ENCODE measurements around the gene PRTN3.

PRTN3 gene

GRCh38 chr19:884420-885211 is 43.8 kb downstream of the PRTN3 start:
- Histone ChIP-seq H2AK5ac (ENCODE audit: low read depth, low read length) (no peak overlapping the region), H4K8ac (ENCODE audit: low read depth, low read length) (no peak overlapping the region), H4K91ac (ENCODE audit: low read depth, low read length, poor library complexity) (no peak overlapping the region), H2BK12ac (ENCODE audit: low read length) (no peak overlapping the region), H2BK5ac (ENCODE audit: low read length) (no peak overlapping the region), H3K18ac (ENCODE audit: low read length) (no peak overlapping the region), H3K27me3 (ENCODE audit: control insufficient read depth in 3 of 3, insufficient read depth in 3 of 3, low read depth in 1 of 3, low read length in 3 of 3) (no peaks in the 10 kb centered on the region), H3K9ac (ENCODE audit: low read depth, low read length, poor library complexity) (no peak overlapping the region), H2BK15ac (ENCODE audit: low read length) (no peak overlapping the region), H3K36me3 (replicated peaks in 1 of 2; ENCODE audit: control insufficient read depth in 2 of 2, insufficient read depth in 2 of 2, low read length in 2 of 2) (peaks cover 58 to 91% of the 10 kb centered on the region in 2 donors), H2BK120ac (ENCODE audit: low read depth, low read length) (no peak overlapping the region), H3K4me2 (ENCODE audit: insufficient read depth, low read length, poor library complexity, severe bottlenecking) (no peak overlapping the region), H3K14ac (ENCODE audit: low read length) (no peak overlapping the region), H3K4me3 (ENCODE audit: low read length in 2 of 2) (peak overlapping the region in 1 of 2 donors; percentile 25), H3K4ac (ENCODE audit: low read length) (no peak overlapping the region), H3K27ac (replicated peaks; ENCODE audit: low read length) (no peak overlapping the region), H3K9me3 (replicated peaks in 1 of 2; ENCODE audit: control insufficient read depth in 2 of 2, insufficient read depth in 1 of 2, low read depth in 1 of 2, low read length in 2 of 2) (peaks cover 0 to 6% of the 10 kb centered on the region in 2 donors), H2AFZ (ENCODE audit: low read length) (no peak overlapping the region), H3K79me1 (ENCODE audit: low read depth, low read length) (peaks cover 11% of the 10 kb centered on the region), H3K23ac (ENCODE audit: low read depth, low read length, poor library complexity) (no peak overlapping the region), H3K4me1 (ENCODE audit: control insufficient read depth in 2 of 2, insufficient read depth in 1 of 2, low read depth in 1 of 2, low read length in 2 of 2) (no peaks in the 10 kb centered on the region)
- no CpG with 5 or more reads among the region's 51 CpGs for WGBS, 2 donors (ENCODE audit: extremely low coverage in 2 of 2, insufficient read length in 2 of 2, insufficient replicate concordance in 1 of 2)
- DNase-seq (ENCODE audit: low spot score) = no peak

- WGBS, 2 donors (ENCODE audit: extremely low coverage in 2 of 2, insufficient read length in 2 of 2, insufficient replicate concordance in 1 of 2) = no CpG with 5 or more reads among the region's 64 CpGs
- Histone ChIP-seq H3K27ac (replicated peaks; ENCODE audit: low read length) (no peak overlapping the region), H3K36me3 (replicated peaks in 1 of 2; ENCODE audit: control insufficient read depth in 2 of 2, insufficient read depth in 2 of 2, low read length in 2 of 2) (peaks cover 60 to 94% of the 10 kb centered on the region in 2 donors), H3K18ac (ENCODE audit: low read length) (no peak overlapping the region), H2AFZ (ENCODE audit: low read length) (no peak overlapping the region), H4K8ac (ENCODE audit: low read depth, low read length) (no peak overlapping the region), H4K91ac (ENCODE audit: low read depth, low read length, poor library complexity) (peak overlapping the region; percentile 64), H2BK12ac (ENCODE audit: low read length) (no peak overlapping the region), H2BK120ac (ENCODE audit: low read depth, low read length) (no peak overlapping the region), H3K4ac (ENCODE audit: low read length) (peak overlapping the region; percentile 53), H3K4me2 (ENCODE audit: insufficient read depth, low read length, poor library complexity, severe bottlenecking) (no peak overlapping the region), H3K9me3 (replicated peaks in 1 of 2; ENCODE audit: control insufficient read depth in 2 of 2, insufficient read depth in 1 of 2, low read depth in 1 of 2, low read length in 2 of 2) (peaks cover 0 to 8% of the 10 kb centered on the region in 2 donors), H3K14ac (ENCODE audit: low read length) (peak overlapping the region; percentile 56), H2AK5ac (ENCODE audit: low read depth, low read length) (no peak overlapping the region), H3K4me1 (ENCODE audit: control insufficient read depth in 2 of 2, insufficient read depth in 1 of 2, low read depth in 1 of 2, low read length in 2 of 2) (no peaks in the 10 kb centered on the region), H3K23ac (ENCODE audit: low read depth, low read length, poor library complexity) (peak overlapping the region; percentile 31), H2BK15ac (ENCODE audit: low read length) (no peak overlapping the region), H3K9ac (ENCODE audit: low read depth, low read length, poor library complexity) (no peak overlapping the region), H3K4me3 (ENCODE audit: low read length in 2 of 2) (no peak overlapping the region), H3K27me3 (ENCODE audit: control insufficient read depth in 3 of 3, insufficient read depth in 3 of 3, low read depth in 1 of 3, low read length in 3 of 3) (no peaks in the 10 kb centered on the region), H2BK5ac (ENCODE audit: low read length) (peak overlapping the region; percentile 75), H3K79me1 (ENCODE audit: low read depth, low read length) (peaks cover 13% of the 10 kb centered on the region)
- DNase-seq (ENCODE audit: low spot score) = no peak
Measured at GRCh38 chr19:885536-886224, 44.9 kb downstream of the PRTN3 start.

- DNase-seq (ENCODE audit: low spot score) = no peak
- Histone ChIP-seq H4K91ac (ENCODE audit: low read depth, low read length, poor library complexity) (no peak overlapping the region), H2BK5ac (ENCODE audit: low read length) (no peak overlapping the region), H2AFZ (ENCODE audit: low read length) (no peak overlapping the region), H4K8ac (ENCODE audit: low read depth, low read length) (no peak overlapping the region), H3K4me3 (ENCODE audit: low read length in 2 of 2) (no peak overlapping the region), H2BK120ac (ENCODE audit: low read depth, low read length) (no peak overlapping the region), H3K14ac (ENCODE audit: low read length) (no peak overlapping the region), H3K27ac (replicated peaks; ENCODE audit: low read length) (no peak overlapping the region), H2AK5ac (ENCODE audit: low read depth, low read length) (no peak overlapping the region), H2BK12ac (ENCODE audit: low read length) (no peak overlapping the region), H3K4me1 (ENCODE audit: control insufficient read depth in 2 of 2, insufficient read depth in 1 of 2, low read depth in 1 of 2, low read length in 2 of 2) (no peaks in the 10 kb centered on the region), H3K27me3 (ENCODE audit: control insufficient read depth in 3 of 3, insufficient read depth in 3 of 3, low read depth in 1 of 3, low read length in 3 of 3) (no peaks in the 10 kb centered on the region), H2BK15ac (ENCODE audit: low read length) (no peak overlapping the region), H3K18ac (ENCODE audit: low read length) (no peak overlapping the region), H3K4ac (ENCODE audit: low read length) (no peak overlapping the region), H3K9me3 (replicated peaks in 1 of 2; ENCODE audit: control insufficient read depth in 2 of 2, insufficient read depth in 1 of 2, low read depth in 1 of 2, low read length in 2 of 2) (peaks cover 0 to 2% of the 10 kb centered on the region in 2 donors), H3K79me1 (ENCODE audit: low read depth, low read length) (peaks cover 19% of the 10 kb centered on the region), H3K23ac (ENCODE audit: low read depth, low read length, poor library complexity) (no peak overlapping the region), H3K4me2 (ENCODE audit: insufficient read depth, low read length, poor library complexity, severe bottlenecking) (no peak overlapping the region), H3K36me3 (replicated peaks in 1 of 2; ENCODE audit: control insufficient read depth in 2 of 2, insufficient read depth in 2 of 2, low read length in 2 of 2) (peaks cover 48 to 86% of the 10 kb centered on the region in 2 donors), H3K9ac (ENCODE audit: low read depth, low read length, poor library complexity) (no peak overlapping the region)
- no CpG with 5 or more reads among the region's 16 CpGs for WGBS, 2 donors (ENCODE audit: extremely low coverage in 2 of 2, insufficient read length in 2 of 2, insufficient replicate concordance in 1 of 2)
Measured at GRCh38 chr19:887072-887471, 46.3 kb downstream of the PRTN3 start.

GRCh38 chr19:887599-887998 is 46.8 kb downstream of the PRTN3 start:
- Histone ChIP-seq H2BK15ac (ENCODE audit: low read length) (no peak overlapping the region), H4K91ac (ENCODE audit: low read depth, low read length, poor library complexity) (no peak overlapping the region), H3K27ac (replicated peaks; ENCODE audit: low read length) (no peak overlapping the region), H3K4me2 (ENCODE audit: insufficient read depth, low read length, poor library complexity, severe bottlenecking) (no peak overlapping the region), H2AFZ (ENCODE audit: low read length) (no peak overlapping the region), H3K18ac (ENCODE audit: low read length) (no peak overlapping the region), H3K79me1 (ENCODE audit: low read depth, low read length) (peaks cover 19% of the 10 kb centered on the region), H3K4me3 (ENCODE audit: low read length in 2 of 2) (no peak overlapping the region), H2AK5ac (ENCODE audit: low read depth, low read length) (no peak overlapping the region), H3K4ac (ENCODE audit: low read length) (no peak overlapping the region), H2BK12ac (ENCODE audit: low read length) (no peak overlapping the region), H3K4me1 (ENCODE audit: control insufficient read depth in 2 of 2, insufficient read depth in 1 of 2, low read depth in 1 of 2, low read length in 2 of 2) (no peaks in the 10 kb centered on the region), H4K8ac (ENCODE audit: low read depth, low read length) (no peak overlapping the region), H3K14ac (ENCODE audit: low read length) (no peak overlapping the region), H3K9ac (ENCODE audit: low read depth, low read length, poor library complexity) (no peak overlapping the region), H3K9me3 (replicated peaks in 1 of 2; ENCODE audit: control insufficient read depth in 2 of 2, insufficient read depth in 1 of 2, low read depth in 1 of 2, low read length in 2 of 2) (peaks cover 0 to 2% of the 10 kb centered on the region in 2 donors), H3K36me3 (replicated peaks in 1 of 2; ENCODE audit: control insufficient read depth in 2 of 2, insufficient read depth in 2 of 2, low read length in 2 of 2) (peaks cover 43 to 80% of the 10 kb centered on the region in 2 donors), H2BK5ac (ENCODE audit: low read length) (no peak overlapping the region), H2BK120ac (ENCODE audit: low read depth, low read length) (no peak overlapping the region), H3K23ac (ENCODE audit: low read depth, low read length, poor library complexity) (no peak overlapping the region), H3K27me3 (ENCODE audit: control insufficient read depth in 3 of 3, insufficient read depth in 3 of 3, low read depth in 1 of 3, low read length in 3 of 3) (no peaks in the 10 kb centered on the region)
- no CpG with 5 or more reads among the region's 10 CpGs for WGBS, 2 donors (ENCODE audit: extremely low coverage in 2 of 2, insufficient read length in 2 of 2, insufficient replicate concordance in 1 of 2)
- no peak for DNase-seq (ENCODE audit: low spot score)

Data from neuronal stem cell (in vitro differentiated cells).